Spinal cord (tissue), 10 donors: ENCODE data around the gene PLPPR1. TPM values are rescaled to one million over a fixed set of nuclear protein-coding genes. Genes with fewer than 3 reads are reported as not detected.

ENCODE experiments used
- DNase-seq, 6 donors: peaks; one replicate each; pipeline versions ENCODE4 v3.0.0 to v3.0.0-alpha.2; 2013 to 2015; ENCODE audit warnings: low spot score in 6 of 6, low read depth in 4 of 6
- H3K27ac ChIP-seq: one replicate; pipeline ENCODE4 v1.5.1; 2013; ENCODE audit warnings: low read depth, low read length, control low read depth
- H3K27me3 ChIP-seq: one replicate; pipeline ENCODE4 v1.6.1; 2013; ENCODE audit warnings: low read length; ENCODE audit not compliant: control insufficient read depth, insufficient read depth
- H3K36me3 ChIP-seq: one replicate; pipeline ENCODE4 v1.6.1; 2013; ENCODE audit warnings: low read length; ENCODE audit not compliant: control insufficient read depth, insufficient read depth
- H3K4me1 ChIP-seq: one replicate; pipeline ENCODE4 v1.6.1; 2013; ENCODE audit warnings: low read length; ENCODE audit not compliant: control insufficient read depth, insufficient read depth
- H3K4me3 ChIP-seq: one replicate; pipeline ENCODE4 v1.5.1; 2013; ENCODE audit warnings: low read depth, low read length, control low read depth
- H3K9me3 ChIP-seq: one replicate; pipeline ENCODE4 v1.6.1; 2013; ENCODE audit warnings: low read length; ENCODE audit not compliant: control insufficient read depth, insufficient read depth
- WGBS: methylation state at CpG from one replicate; pipeline ENCODE4 v1.1.5; 2013; ENCODE audit warnings: missing lambda C conversion rate; ENCODE audit not compliant: insufficient coverage; 5-methylcytosine and 5-hydroxymethylcytosine counted together
- polyA plus RNA-seq, 2 donors: library from polyadenylated mRNA; unstranded; fragments of 120-200 nt; gene quantifications; one replicate each; pipeline ENCODE4 v1.2.1, GENCODE V29; 2013; ENCODE audit not compliant: insufficient read length in 2 of 2
- total RNA-seq, 2 donors: library from RNA; depleted of rRNA in 1 of 2; stranded (reverse); fragments of 120-200 nt in 1 of 2; fragments of >200 nt in 1 of 2; gene quantifications; one replicate each; pipeline versions ENCODE4 v1.2.3 to v1.2.4, GENCODE V29; 2013 to 2014
- donor health status: healthy.

PLPPR1 gene
- total and polyA plus RNA-seq, 4 donors: 35.9 to 125 (median 106) TPM

DNA sequence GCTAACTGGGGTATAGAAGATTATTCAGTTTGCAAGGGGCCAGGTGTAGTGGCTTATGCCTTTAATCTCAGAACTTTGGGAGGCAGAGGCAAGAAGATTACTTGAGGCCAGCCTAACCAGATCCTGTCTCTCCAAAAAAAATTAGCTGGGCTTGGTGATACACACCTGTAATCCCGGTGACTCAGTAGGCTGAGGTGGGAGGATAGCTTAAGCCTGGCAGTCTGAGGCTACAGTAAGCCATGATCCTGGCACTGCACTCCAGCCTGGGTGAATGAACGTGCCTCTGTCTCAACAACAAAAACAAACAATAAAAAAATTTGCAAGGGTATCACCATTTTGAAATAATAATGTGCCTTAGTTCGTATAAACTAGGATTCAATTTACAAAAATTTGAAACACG lies 305.0 kb downstream of the PLPPR1 start:
- WGBS: 100% methylated on average over 2 of the region's 4 CpGs
- no peaks in the 10 kb centered on the region for H3K27me3 ChIP-seq
- no peak overlapping the region for H3K27ac ChIP-seq
- no peaks in the 10 kb centered on the region for H3K9me3 ChIP-seq
- H3K36me3 ChIP-seq: no peaks in the 10 kb centered on the region
- no peaks in the 10 kb centered on the region for H3K4me1 ChIP-seq
- no peak overlapping the region for H3K4me3 ChIP-seq
- DNase-seq: no peak

DNA sequence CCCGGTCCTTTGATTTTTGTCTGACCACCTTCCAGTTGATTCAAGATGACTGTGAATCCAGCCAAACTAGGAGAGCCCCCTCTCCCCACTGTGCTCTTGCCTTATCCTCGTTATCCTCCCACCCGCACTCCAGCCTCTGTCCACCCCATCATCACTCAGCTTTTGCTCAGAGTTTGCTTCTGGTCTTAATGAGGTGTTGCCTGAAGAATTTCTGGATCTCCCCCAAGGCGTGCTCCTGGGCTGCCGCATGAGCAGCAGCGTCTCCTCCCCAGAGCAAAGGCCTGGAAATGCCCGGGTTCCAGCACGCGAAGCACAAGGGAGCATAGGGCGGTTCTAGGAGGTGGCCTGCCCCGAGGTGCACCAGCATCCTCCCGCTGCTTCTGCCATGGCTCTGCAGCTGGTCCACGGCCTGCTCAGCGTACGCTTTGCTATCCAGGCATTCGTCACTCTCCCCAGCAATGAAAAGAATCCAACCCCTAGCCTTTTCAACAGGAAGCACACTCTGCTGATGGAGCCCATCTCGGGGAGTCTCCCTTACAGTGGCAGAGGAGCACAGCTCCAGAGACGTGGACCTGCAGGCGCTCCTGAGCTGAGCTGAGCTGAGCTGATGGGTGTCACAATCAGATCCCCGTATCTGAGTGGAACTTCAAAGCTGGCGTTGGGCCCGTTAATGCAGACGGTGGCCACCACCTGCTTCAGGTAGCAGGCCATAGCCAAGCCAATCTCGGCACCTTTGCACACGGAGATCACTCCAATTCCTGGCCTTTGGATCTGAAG lies 305.6 kb downstream of the PLPPR1 start:
- no peaks in the 10 kb centered on the region for H3K27me3 ChIP-seq
- H3K9me3 ChIP-seq: no peaks in the 10 kb centered on the region
- no peak for DNase-seq
- H3K36me3 ChIP-seq: no peaks in the 10 kb centered on the region
- H3K4me3 ChIP-seq: no peak overlapping the region
- WGBS: 93% methylated on average over 23 of the region's 25 CpGs
- H3K4me1 ChIP-seq: no peaks in the 10 kb centered on the region
- no peak overlapping the region for H3K27ac ChIP-seq

DNA sequence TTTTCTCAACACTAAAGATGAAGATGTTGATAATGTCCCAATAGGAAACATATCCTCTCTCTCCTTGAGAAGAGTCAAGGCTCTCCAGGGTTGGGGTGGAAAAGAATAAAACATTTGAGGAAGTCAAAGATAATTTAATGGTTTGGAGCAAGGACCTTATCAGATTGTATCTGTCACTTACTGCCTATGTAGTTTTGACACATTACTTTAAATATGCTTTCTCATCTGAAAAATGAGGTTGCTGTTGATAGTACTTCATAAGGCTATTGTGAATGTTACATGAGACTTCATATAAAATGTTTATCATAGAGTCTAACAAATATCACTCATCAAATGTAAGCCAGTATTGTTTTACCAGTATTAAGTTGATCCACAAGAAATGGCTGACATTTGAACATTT lies 307.6 kb downstream of the PLPPR1 start:
- Histone ChIP-seq H3K27ac (no peak overlapping the region), H3K9me3 (no peaks in the 10 kb centered on the region), H3K4me1 (no peaks in the 10 kb centered on the region), H3K36me3 (no peaks in the 10 kb centered on the region), H3K27me3 (no peaks in the 10 kb centered on the region), H3K4me3 (no peak overlapping the region)
- DNase-seq: no peak

DNA sequence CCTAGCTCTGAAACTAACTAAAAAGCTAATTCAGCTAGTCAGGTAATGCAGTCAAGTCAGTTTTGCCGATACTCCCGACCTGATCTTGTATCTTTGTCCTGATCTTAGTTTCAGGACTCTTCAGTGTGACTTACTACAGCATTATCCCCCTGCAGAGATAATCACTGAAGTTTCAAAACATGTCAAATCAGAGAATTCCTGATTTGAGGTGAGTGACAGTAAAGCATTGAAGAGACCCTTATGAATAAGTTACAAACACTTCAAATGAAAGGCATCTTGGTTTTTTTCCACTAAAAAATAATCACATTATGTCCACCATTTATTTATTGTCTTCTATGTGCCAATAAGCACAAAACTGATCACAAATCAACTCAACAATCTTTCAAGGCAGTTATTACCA lies 308.7 kb downstream of the PLPPR1 start:
- Histone ChIP-seq H3K27ac (no peak overlapping the region), H3K4me1 (no peaks in the 10 kb centered on the region), H3K9me3 (no peaks in the 10 kb centered on the region), H3K27me3 (no peaks in the 10 kb centered on the region), H3K36me3 (no peaks in the 10 kb centered on the region), H3K4me3 (no peak overlapping the region)
- WGBS: no CpG with 5 or more reads among the region's 2 CpGs
- no peak for DNase-seq

DNA sequence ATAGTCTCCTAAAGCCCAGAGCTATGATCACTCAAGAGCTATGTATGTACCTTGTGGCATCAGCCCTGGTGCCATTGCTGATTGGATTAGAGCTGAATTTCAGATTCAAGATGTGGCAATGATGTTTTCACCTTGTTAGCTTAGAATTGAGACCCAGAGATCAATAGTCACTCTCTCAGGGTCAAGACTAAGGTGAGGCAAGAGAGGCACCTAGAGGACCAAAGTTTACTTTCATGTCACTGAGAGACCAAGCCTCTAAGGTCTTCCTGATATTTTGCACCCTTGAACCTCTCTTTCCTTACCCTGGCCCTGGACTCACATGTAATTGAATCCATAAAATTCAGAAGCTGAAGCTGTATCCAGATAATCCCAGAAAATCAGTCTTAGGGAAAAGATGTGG lies 313.4 kb downstream of the PLPPR1 start:
- Histone ChIP-seq H3K4me1 (no peaks in the 10 kb centered on the region), H3K4me3 (no peak overlapping the region), H3K27me3 (no peaks in the 10 kb centered on the region), H3K27ac (no peak overlapping the region), H3K36me3 (no peaks in the 10 kb centered on the region), H3K9me3 (no peaks in the 10 kb centered on the region)
- DNase-seq: no peak

GRCh38 chr9:101342595-101342994 lies 314.1 kb downstream of the PLPPR1 start:
- no CpG with 5 or more reads among the region's 1 CpG for whole genome bisulfite sequencing
- no peaks in the 10 kb centered on the region for H3K9me3 ChIP-seq

DNA sequence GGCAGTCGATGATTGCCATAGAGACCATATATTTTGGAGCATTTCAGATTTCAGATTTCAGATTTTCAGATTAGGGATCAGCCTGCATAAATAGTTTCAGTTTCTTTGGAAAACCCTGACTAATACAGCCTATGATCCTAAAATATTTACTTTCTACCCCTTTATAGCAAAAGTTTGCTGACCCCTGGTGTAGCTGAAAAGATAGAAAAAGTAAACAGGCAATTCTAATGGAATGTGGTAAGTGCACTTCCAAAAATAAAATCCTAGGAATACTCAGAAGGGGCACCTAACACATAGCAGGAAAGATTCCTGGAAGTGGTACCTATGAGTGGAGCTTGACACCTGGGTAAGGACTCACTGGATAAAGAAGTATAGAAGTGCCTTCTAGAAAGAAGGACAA lies 321.8 kb downstream of the PLPPR1 start:
- Histone ChIP-seq H3K4me1 (no peaks in the 10 kb centered on the region), H3K27me3 (no peaks in the 10 kb centered on the region), H3K9me3 (no peaks in the 10 kb centered on the region), H3K27ac (no peak overlapping the region), H3K36me3 (no peaks in the 10 kb centered on the region), H3K4me3 (no peak overlapping the region)
- no peak for DNase-seq
- no CpG with 5 or more reads among the region's 1 CpG for WGBS

More at GRCh38 chr9:101342595-101342994, 314.1 kb downstream of the PLPPR1 start:
- no peak overlapping the region for H3K4me3 ChIP-seq
- no peaks in the 10 kb centered on the region for H3K27me3 ChIP-seq
- H3K27ac ChIP-seq: no peak overlapping the region
- H3K36me3 ChIP-seq: no peaks in the 10 kb centered on the region
- DNase-seq: no peak
- H3K4me1 ChIP-seq: no peaks in the 10 kb centered on the region

GRCh38 chr9:101352892-101353463 lies 324.5 kb downstream of the PLPPR1 start:
- Histone ChIP-seq H3K9me3 (no peaks in the 10 kb centered on the region), H3K27me3 (no peaks in the 10 kb centered on the region), H3K4me1 (no peaks in the 10 kb centered on the region), H3K36me3 (no peaks in the 10 kb centered on the region), H3K27ac (no peak overlapping the region), H3K4me3 (no peak overlapping the region)
- DNase-seq: no peak
- 90% methylated on average over 5 of the region's 6 CpGs for WGBS

GRCh38 chr9:101353683-101354082 lies 325.2 kb downstream of the PLPPR1 start:
- WGBS: 100% methylated on average over 2 of the region's 2 CpGs
- H3K36me3 ChIP-seq: no peaks in the 10 kb centered on the region
- H3K27ac ChIP-seq: no peak overlapping the region
- no peaks in the 10 kb centered on the region for H3K4me1 ChIP-seq
- H3K9me3 ChIP-seq: no peaks in the 10 kb centered on the region
- no peak overlapping the region for H3K4me3 ChIP-seq
- DNase-seq: no peak
- H3K27me3 ChIP-seq: no peaks in the 10 kb centered on the region

- no peak overlapping the region for H3K4me3 ChIP-seq
- no peaks in the 10 kb centered on the region for H3K4me1 ChIP-seq
- no peak for DNase-seq
- H3K27ac ChIP-seq: no peak overlapping the region
- H3K9me3 ChIP-seq: no peaks in the 10 kb centered on the region
- 91% methylated on average over 3 of the region's 5 CpGs for WGBS
- H3K27me3 ChIP-seq: no peaks in the 10 kb centered on the region
- H3K36me3 ChIP-seq: no peaks in the 10 kb centered on the region
Observed at GRCh38 chr9:101354143-101354764, 325.7 kb downstream of the PLPPR1 start.
